Measurements from ENCODE around the gene DLK1.

- TF ChIP-seq CTCF (conservative IDR thresholded peaks at IDR 0.05) (no peak), ZFX (IDR thresholded peaks at IDR 0.05) (no peak)
Observed at GRCh38 chr14:100719976-100720520, 6.6 kb upstream of the DLK1 start.
